ENCODE results near the gene STMND1.

Gene STMND1

DNA sequence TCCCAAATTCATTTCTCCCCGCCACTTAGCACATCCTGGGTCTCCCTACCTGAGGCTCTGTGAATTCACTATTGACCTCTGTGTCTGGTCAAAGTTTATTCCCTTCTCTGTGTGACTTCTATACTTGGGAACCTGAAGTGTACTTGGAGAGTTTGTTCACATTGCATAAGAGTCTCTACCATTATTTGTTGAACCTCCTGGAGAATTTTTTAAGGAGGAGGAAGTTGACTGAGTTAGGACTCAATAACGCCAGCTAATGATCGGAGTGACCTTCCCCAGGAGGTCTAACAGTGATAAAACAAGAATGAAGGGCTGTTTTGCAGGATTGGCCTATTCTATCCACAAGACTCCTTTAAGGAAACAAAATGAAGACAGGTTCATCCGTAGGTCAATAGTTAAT lies 23.6 kb downstream of the STMND1 start:
- H3K4me1 ChIP-seq (ENCODE audit: control insufficient read depth, insufficient read depth, low read length, unreplicated experiment), result no peaks in the 10 kb centered on the region
- no peak overlapping the region for H2AFZ ChIP-seq (ENCODE audit: low read length, unreplicated experiment)

DNA sequence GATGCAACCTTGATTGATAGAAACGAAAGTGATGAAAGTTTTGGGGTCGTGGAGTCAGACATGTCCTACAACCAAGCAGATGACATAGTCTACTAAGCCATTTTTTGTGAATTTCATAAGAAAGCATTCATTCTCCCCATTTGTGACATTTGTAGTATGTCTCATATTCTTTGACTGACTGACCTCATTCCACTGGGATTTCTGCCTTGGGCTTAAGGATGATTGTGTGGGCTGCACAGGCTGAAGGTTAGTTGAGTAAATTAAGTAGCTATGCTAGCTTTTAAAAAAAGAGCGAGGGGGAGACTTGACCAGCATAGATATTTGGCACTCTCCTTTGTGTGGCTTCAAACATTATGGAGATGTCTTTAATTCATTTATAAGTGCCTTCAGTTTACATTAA lies 28.9 kb downstream of the STMND1 start:
- H3K79me2 ChIP-seq (ENCODE audit: control insufficient read depth, insufficient read depth, low read length, unreplicated experiment), result no peaks in the 10 kb centered on the region
- peaks cover 62% of the 10 kb centered on the region for H3K27me3 ChIP-seq (ENCODE audit: insufficient read depth, low read length)
- H3K27ac ChIP-seq (ENCODE audit: low read depth, low read length), result no peak overlapping the region
- no peak overlapping the region for H3K4me3 ChIP-seq (ENCODE audit: low read depth, low read length)
- H3K36me3 ChIP-seq (ENCODE audit: insufficient read depth, low read length), result no peaks in the 10 kb centered on the region
- no peak overlapping the region for H2AFZ ChIP-seq (ENCODE audit: low read length, unreplicated experiment)
- no peaks in the 10 kb centered on the region for H3K4me1 ChIP-seq (ENCODE audit: control insufficient read depth, insufficient read depth, low read length, unreplicated experiment)

More for the DNA sequence above, 23.6 kb downstream of the STMND1 start:
- H3K27ac ChIP-seq (ENCODE audit: low read depth, low read length), result no peak overlapping the region
- no peak overlapping the region for H3K4me3 ChIP-seq (ENCODE audit: low read depth, low read length)
- no peaks in the 10 kb centered on the region for H3K79me2 ChIP-seq (ENCODE audit: control insufficient read depth, insufficient read depth, low read length, unreplicated experiment)
- peaks cover 27% of the 10 kb centered on the region for H3K27me3 ChIP-seq (ENCODE audit: insufficient read depth, low read length)
- H3K36me3 ChIP-seq (ENCODE audit: insufficient read depth, low read length), result no peaks in the 10 kb centered on the region

DNA sequence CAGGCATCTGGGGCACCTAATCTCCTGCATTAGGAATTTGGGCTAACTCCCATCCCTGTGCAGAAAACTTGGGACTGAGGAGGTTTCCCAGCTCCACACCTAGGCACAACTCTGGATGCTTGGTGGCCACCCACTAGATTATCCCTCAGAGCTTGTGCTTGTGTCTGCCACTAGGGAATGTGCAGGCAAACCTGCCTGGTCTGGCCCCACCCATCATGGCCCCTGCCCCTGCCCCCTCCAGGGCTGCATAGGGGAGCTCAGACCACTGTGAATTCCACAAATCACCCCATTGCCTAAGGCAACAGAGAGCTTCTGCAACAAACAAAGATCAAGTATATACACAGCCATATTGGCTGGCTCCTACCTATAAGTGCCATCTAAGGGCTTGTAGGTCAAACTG lies 31.1 kb downstream of the STMND1 start:
- Histone ChIP-seq H2AFZ (ENCODE audit: low read length, unreplicated experiment) (no peak overlapping the region), H3K27me3 (ENCODE audit: insufficient read depth, low read length) (peaks cover 64% of the 10 kb centered on the region), H3K4me3 (ENCODE audit: low read depth, low read length) (no peak overlapping the region), H3K27ac (ENCODE audit: low read depth, low read length) (no peak overlapping the region), H3K79me2 (ENCODE audit: control insufficient read depth, insufficient read depth, low read length, unreplicated experiment) (no peaks in the 10 kb centered on the region), H3K4me1 (ENCODE audit: control insufficient read depth, insufficient read depth, low read length, unreplicated experiment) (no peaks in the 10 kb centered on the region), H3K36me3 (ENCODE audit: insufficient read depth, low read length) (no peaks in the 10 kb centered on the region)

- no peaks in the 10 kb centered on the region for H3K36me3 ChIP-seq (ENCODE audit: insufficient read depth, low read length)
- H3K27ac ChIP-seq (ENCODE audit: low read depth, low read length), result no peak overlapping the region
- H2AFZ ChIP-seq (ENCODE audit: low read length, unreplicated experiment), result no peak overlapping the region
- no peak overlapping the region for H3K4me3 ChIP-seq (ENCODE audit: low read depth, low read length)
- no peaks in the 10 kb centered on the region for H3K4me1 ChIP-seq (ENCODE audit: control insufficient read depth, insufficient read depth, low read length, unreplicated experiment)
- H3K27me3 ChIP-seq (ENCODE audit: insufficient read depth, low read length), result peaks cover 54% of the 10 kb centered on the region
- H3K79me2 ChIP-seq (ENCODE audit: control insufficient read depth, insufficient read depth, low read length, unreplicated experiment), result no peaks in the 10 kb centered on the region
Measured at GRCh38 chr6:17138033-17138432, 36.2 kb downstream of the STMND1 start.

DNA sequence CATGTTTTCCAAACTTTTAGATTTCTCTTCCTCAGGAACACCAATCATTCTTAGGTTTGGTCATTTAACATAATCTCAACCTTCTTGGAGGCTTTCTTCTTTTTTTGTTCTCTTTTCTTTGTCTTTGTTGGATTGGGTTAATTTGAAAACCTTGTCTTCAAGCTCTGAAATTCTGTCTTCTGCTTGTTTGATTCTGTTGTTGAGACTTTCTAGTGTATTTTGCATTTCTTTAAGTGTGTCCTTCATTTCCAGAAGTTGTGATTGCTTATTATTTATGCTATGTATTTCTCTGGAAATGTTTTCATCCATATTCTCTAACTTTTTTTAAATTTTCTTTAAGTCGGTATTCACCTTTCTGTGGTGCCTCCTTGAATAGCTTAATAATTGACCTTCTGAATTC lies 42.2 kb downstream of the STMND1 start:
- Histone ChIP-seq H3K79me2 (ENCODE audit: control insufficient read depth, insufficient read depth, low read length, unreplicated experiment) (no peaks in the 10 kb centered on the region), H2AFZ (ENCODE audit: low read length, unreplicated experiment) (no peak overlapping the region), H3K27me3 (ENCODE audit: insufficient read depth, low read length) (peaks cover 11% of the 10 kb centered on the region; the same call in 1 of the 2 replicates)

DNA sequence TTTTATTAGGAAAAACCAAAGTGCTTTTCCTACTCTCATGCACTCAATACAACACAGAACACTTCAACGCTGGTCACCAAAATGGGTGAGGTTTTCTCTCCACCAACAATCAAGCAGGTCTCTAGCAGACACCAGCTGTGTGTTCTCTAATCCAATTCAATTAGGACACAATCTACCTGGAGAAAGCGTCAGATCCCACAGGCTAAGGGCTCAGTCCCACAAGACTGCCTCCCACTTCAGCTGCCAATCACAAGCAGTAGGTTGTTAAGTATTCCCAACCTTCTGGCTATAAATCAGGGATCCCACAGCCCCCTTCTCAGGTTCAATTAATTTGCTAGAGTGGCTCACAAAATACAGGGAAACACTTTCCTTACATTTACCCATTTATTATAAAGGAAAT lies 47.7 kb downstream of the STMND1 start:
- Histone ChIP-seq H3K27ac (ENCODE audit: low read depth, low read length) (no peak overlapping the region), H3K4me1 (ENCODE audit: control insufficient read depth, insufficient read depth, low read length, unreplicated experiment) (no peaks in the 10 kb centered on the region), H2AFZ (ENCODE audit: low read length, unreplicated experiment) (no peak overlapping the region), H3K36me3 (ENCODE audit: insufficient read depth, low read length) (no peaks in the 10 kb centered on the region), H3K4me3 (ENCODE audit: low read depth, low read length) (no peak overlapping the region), H3K27me3 (ENCODE audit: insufficient read depth, low read length) (peaks cover 7% of the 10 kb centered on the region), H3K79me2 (ENCODE audit: control insufficient read depth, insufficient read depth, low read length, unreplicated experiment) (no peaks in the 10 kb centered on the region)

More for the DNA sequence above, 42.2 kb downstream of the STMND1 start:
- no peak overlapping the region for H3K27ac ChIP-seq (ENCODE audit: low read depth, low read length)
- no peaks in the 10 kb centered on the region for H3K4me1 ChIP-seq (ENCODE audit: control insufficient read depth, insufficient read depth, low read length, unreplicated experiment)
- H3K4me3 ChIP-seq (ENCODE audit: low read depth, low read length), result no peak overlapping the region
- no peaks in the 10 kb centered on the region for H3K36me3 ChIP-seq (ENCODE audit: insufficient read depth, low read length)

DNA sequence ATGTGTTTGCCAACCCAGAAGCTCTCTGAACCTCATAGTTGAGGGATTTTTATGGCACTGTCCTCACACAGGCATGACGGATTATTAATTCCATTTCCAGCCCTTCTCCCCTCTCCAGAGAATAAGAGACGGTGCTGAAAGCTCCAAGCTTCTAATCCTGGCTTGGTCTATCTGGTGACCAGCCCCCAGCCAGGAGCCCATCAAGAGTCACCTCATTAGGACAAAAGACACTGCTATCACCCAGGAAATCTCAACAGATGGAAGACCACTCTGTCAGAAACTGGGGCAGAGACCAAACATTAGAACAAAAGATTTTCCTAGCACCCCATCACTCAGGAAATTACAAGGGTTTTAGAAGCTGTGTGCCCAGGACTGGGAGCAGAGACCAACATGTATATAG lies 48.2 kb downstream of the STMND1 start:
- Histone ChIP-seq H2AFZ (ENCODE audit: low read length, unreplicated experiment) (no peak overlapping the region), H3K36me3 (ENCODE audit: insufficient read depth, low read length) (no peaks in the 10 kb centered on the region), H3K4me1 (ENCODE audit: control insufficient read depth, insufficient read depth, low read length, unreplicated experiment) (no peaks in the 10 kb centered on the region), H3K79me2 (ENCODE audit: control insufficient read depth, insufficient read depth, low read length, unreplicated experiment) (no peaks in the 10 kb centered on the region), H3K4me3 (ENCODE audit: low read depth, low read length) (no peak overlapping the region), H3K27me3 (ENCODE audit: insufficient read depth, low read length) (peaks cover 7% of the 10 kb centered on the region), H3K27ac (ENCODE audit: low read depth, low read length) (no peak overlapping the region)

DNA sequence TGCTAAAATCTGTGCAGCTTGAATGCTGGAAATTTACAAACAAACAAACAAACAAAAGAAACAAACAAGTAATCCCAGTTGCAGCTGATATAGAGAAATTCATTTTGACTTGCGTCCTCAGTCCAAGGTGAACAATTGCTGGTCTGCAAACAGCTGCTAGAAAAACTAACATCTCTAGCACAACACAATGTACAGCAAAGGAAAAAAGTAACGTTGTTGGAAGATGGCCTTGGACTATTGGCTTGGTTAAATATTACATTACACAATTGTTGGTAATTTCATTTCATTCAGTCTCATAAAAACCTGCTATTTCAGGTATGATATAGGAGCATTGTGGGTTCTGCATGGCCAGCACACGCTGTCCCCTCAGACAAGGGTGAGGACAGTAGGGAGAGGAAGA lies 50.0 kb downstream of the STMND1 start:
- Histone ChIP-seq H3K4me1 (ENCODE audit: control insufficient read depth, insufficient read depth, low read length, unreplicated experiment) (no peaks in the 10 kb centered on the region), H3K27me3 (ENCODE audit: insufficient read depth, low read length) (peaks cover 5% of the 10 kb centered on the region; the same call in 1 of the 2 replicates), H3K79me2 (ENCODE audit: control insufficient read depth, insufficient read depth, low read length, unreplicated experiment) (no peaks in the 10 kb centered on the region), H3K4me3 (ENCODE audit: low read depth, low read length) (no peak overlapping the region), H3K27ac (ENCODE audit: low read depth, low read length) (no peak overlapping the region), H3K36me3 (ENCODE audit: insufficient read depth, low read length) (no peaks in the 10 kb centered on the region), H2AFZ (ENCODE audit: low read length, unreplicated experiment) (no peak overlapping the region)

DNA sequence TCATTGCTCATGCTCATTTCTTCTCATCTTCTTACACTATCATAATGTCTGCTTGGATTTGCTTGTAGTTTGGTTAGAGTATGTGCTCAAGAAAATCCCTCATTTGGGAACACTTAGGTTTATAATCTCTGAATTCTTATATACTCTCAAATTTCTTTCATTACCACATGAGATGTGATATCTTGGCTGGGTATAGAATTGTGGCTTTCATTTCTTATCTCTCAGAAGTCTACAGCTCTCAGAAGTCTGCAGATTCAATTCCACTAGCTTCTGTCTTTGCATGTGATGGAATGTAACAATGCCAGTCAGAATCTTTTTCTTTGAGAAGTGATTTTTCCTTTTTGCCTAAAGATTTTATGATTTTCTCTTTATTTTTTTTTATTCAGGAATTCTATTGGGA lies 50.9 kb downstream of the STMND1 start:
- Histone ChIP-seq H3K4me1 (ENCODE audit: control insufficient read depth, insufficient read depth, low read length, unreplicated experiment) (no peaks in the 10 kb centered on the region), H3K36me3 (ENCODE audit: insufficient read depth, low read length) (no peaks in the 10 kb centered on the region), H3K79me2 (ENCODE audit: control insufficient read depth, insufficient read depth, low read length, unreplicated experiment) (no peaks in the 10 kb centered on the region), H3K27me3 (ENCODE audit: insufficient read depth, low read length) (peaks cover 13% of the 10 kb centered on the region), H3K4me3 (ENCODE audit: low read depth, low read length) (no peak overlapping the region), H3K27ac (ENCODE audit: low read depth, low read length) (no peak overlapping the region), H2AFZ (ENCODE audit: low read length, unreplicated experiment) (no peak overlapping the region)

GRCh38 chr6:17156112-17156921 lies 54.5 kb downstream of the STMND1 start:
- Histone ChIP-seq H3K27ac (ENCODE audit: low read depth, low read length) (no peak overlapping the region), H2AFZ (ENCODE audit: low read length, unreplicated experiment) (no peak overlapping the region), H3K36me3 (ENCODE audit: insufficient read depth, low read length) (no peaks in the 10 kb centered on the region), H3K27me3 (ENCODE audit: insufficient read depth, low read length) (peaks cover 40% of the 10 kb centered on the region), H3K4me1 (ENCODE audit: control insufficient read depth, insufficient read depth, low read length, unreplicated experiment) (no peaks in the 10 kb centered on the region), H3K79me2 (ENCODE audit: control insufficient read depth, insufficient read depth, low read length, unreplicated experiment) (no peaks in the 10 kb centered on the region), H3K4me3 (ENCODE audit: low read depth, low read length) (no peak overlapping the region)

DNA sequence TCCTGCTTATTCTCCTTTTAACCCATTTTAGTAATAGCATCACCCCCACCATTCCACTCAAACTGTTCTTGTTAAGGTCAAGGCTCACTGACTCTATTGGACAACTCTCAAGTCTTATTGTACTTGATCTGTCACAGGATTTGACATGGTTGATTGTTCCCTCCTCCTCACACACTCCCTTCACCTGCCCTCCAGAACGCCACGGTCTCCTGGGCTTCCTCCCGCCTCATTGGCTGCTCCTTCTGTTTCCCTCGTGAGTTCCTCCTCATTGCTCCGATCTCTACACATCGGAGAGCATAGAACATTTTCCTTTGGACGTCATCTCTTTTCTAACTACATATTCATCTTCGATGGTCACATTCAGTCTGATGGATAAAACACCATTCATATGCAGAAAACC lies 55.1 kb downstream of the STMND1 start:
- Histone ChIP-seq H3K36me3 (ENCODE audit: insufficient read depth, low read length) (no peaks in the 10 kb centered on the region), H3K4me1 (ENCODE audit: control insufficient read depth, insufficient read depth, low read length, unreplicated experiment) (no peaks in the 10 kb centered on the region), H3K27me3 (ENCODE audit: insufficient read depth, low read length) (peaks cover 47% of the 10 kb centered on the region), H3K27ac (ENCODE audit: low read depth, low read length) (no peak overlapping the region), H3K79me2 (ENCODE audit: control insufficient read depth, insufficient read depth, low read length, unreplicated experiment) (no peaks in the 10 kb centered on the region), H3K4me3 (ENCODE audit: low read depth, low read length) (no peak overlapping the region), H2AFZ (ENCODE audit: low read length, unreplicated experiment) (no peak overlapping the region)

Measured in ACC112 (cell line).